Spleen (tissue), 11 donors: ENCODE results near the gene ANO4. TPM values are rescaled to one million over a fixed set of nuclear protein-coding genes. Genes with fewer than 3 reads are reported as not detected.
"Not testable (repeated sequence)": the region's sequence is repeated elsewhere in the genome, so short reads cannot be mapped to it uniquely, and the experiment has no call there.

ENCODE experiments used
- DNase-seq: peaks from one replicate; pipeline ENCODE4 v3.0.0-alpha.2; 2020
- H3K27ac ChIP-seq, 8 donors: fragments of 200-600 bp; sonication (generic) in 7 of 8; 1 replicate in 4 of 8; 2 replicates in 4 of 8; pipeline versions ENCODE4 v1.5.0 to v1.8.0; 2016 to 2021; ENCODE audit warnings: inconsistent platforms in 4 of 8, mild to moderate bottlenecking in 4 of 8, moderate library complexity in 1 of 8
- H3K27me3 ChIP-seq, 7 donors: fragments of 200-600 bp; sonication (generic) in 6 of 7; replicated peaks in 1 of 7; 1 replicate in 4 of 7; 2 replicates in 3 of 7; pipeline versions ENCODE4 v1.5.0 to v1.8.0; 2016 to 2021; ENCODE audit warnings: inconsistent platforms in 3 of 7, mild to moderate bottlenecking in 1 of 7
- H3K36me3 ChIP-seq, 6 donors: fragments of 200-600 bp; sonication (generic) in 5 of 6; 1 replicate in 4 of 6; 2 replicates in 2 of 6; pipeline versions ENCODE4 v1.5.0 to v1.8.0; 2016 to 2021; ENCODE audit warnings: inconsistent platforms in 2 of 6
- H3K4me1 ChIP-seq, 6 donors: fragments of 200-600 bp; sonication (generic) in 5 of 6; 1 replicate in 3 of 6; 2 replicates in 3 of 6; pipeline versions ENCODE4 v1.5.0 to v1.8.0; 2016 to 2021; ENCODE audit warnings: inconsistent platforms in 3 of 6
- H3K4me3 ChIP-seq, 8 donors: fragments of 200-600 bp; sonication (generic) in 7 of 8; 1 replicate in 4 of 8; 2 replicates in 4 of 8; pipeline versions ENCODE4 v1.5.0 to v1.8.0; 2016 to 2021; ENCODE audit warnings: inconsistent platforms in 4 of 8, mild to moderate bottlenecking in 4 of 8, moderate library complexity in 2 of 8
- H3K9me3 ChIP-seq, 8 donors: fragments of 200-600 bp; sonication (generic) in 7 of 8; 1 replicate in 4 of 8; 2 replicates in 4 of 8; pipeline versions ENCODE4 v1.5.0 to v1.8.0; 2016 to 2021; ENCODE audit warnings: inconsistent platforms in 4 of 8
- CTCF ChIP-seq, 11 experiments: fragments of 200-600 bp in 7 of 11; fragments of 450-650 bp in 4 of 11; sonication (generic) in 4 of 11; IDR thresholded peaks in 8 of 11; conservative IDR thresholded peaks in 3 of 11; 1 replicate in 7 of 11; 2 replicates in 4 of 11; pipeline versions ENCODE4 v1.4.0 to v1.8.0; 2016 to 2021; ENCODE audit warnings: antibody characterized with exemption in 11 of 11, inconsistent platforms in 4 of 11, mild to moderate bottlenecking in 1 of 11
- POLR2A ChIP-seq, 3 donors: fragments of 450-650 bp; IDR thresholded peaks; one replicate each; pipeline ENCODE4 v1.5.1; 2017; ENCODE audit warnings: antibody characterized with exemption in 3 of 3, mild to moderate bottlenecking in 1 of 3
- POLR2AphosphoS5 ChIP-seq, 3 donors: sonication (generic); formaldehyde crosslinking; IDR thresholded peaks; one replicate each; pipeline ENCODE4 v1.5.1; 2017; ENCODE audit warnings: antibody characterized with exemption in 3 of 3
- WGBS, 5 donors: extraction: QIAGEN DNeasy Blood & Tissue Kit in 3 of 5; methylation state at CpG; one replicate each; pipeline versions ENCODE4 v1.1.5 to v1.1.7; 2013 to 2018; 5-methylcytosine and 5-hydroxymethylcytosine counted together
- intact Hi-C: fragments of 100-400 bp; cut with DNase I; formaldehyde crosslinking; loops from one replicate; pipeline ENCODE4 v1.15.0; 2023; ENCODE audit warnings: low total_unique reads
- polyA plus RNA-seq, 3 donors: library from polyadenylated mRNA; stranded (reverse); fragments of 200-250 nt; gene quantifications; one replicate each; pipeline ENCODE4 v1.2.1, GENCODE V29; 2013
- total RNA-seq, 7 donors: library from RNA; depleted of rRNA in 3 of 7; stranded (reverse); fragments of >200 nt in 3 of 7; fragmentation: NEBNext Ultra II Directional in 4 of 7; extraction: Animal tissue kit (Norgen Biotek cat#: 25700) in 4 of 7; gene quantifications; one replicate each; pipeline versions ENCODE4 v1.1.0 to v1.2.1, GENCODE V29; 2016 to 2021
- donor health status: healthy with polysubstance abuse.
- donor health status: DM: no; HTN: no; CAD: no; lungs with moderate emphysema.
- donor health status: DM: no; HTN: no; CAD: no.
- donor health status: Bipolar disorder and iron deficiency.
- donor health status: healthy.
- donor health status: DM: no; HTN: no; CAD: no.
- donor health status: DM: yes; HTN: yes; CAD: no.

ANO4 gene
- total and polyA plus RNA-seq, 10 donors: 0.42 TPM; not detected in 9

- 64 to 85% (median 81%) methylated on average over 4 of the region's 4 CpGs for WGBS, 5 donors
- Histone ChIP-seq H3K9me3 (peaks cover 0 to 5% (median 0%) of the 10 kb centered on the region in 8 donors), H3K4me1 (no peaks in the 10 kb centered on the region), H3K4me3 (no peak overlapping the region), H3K27me3 (no peaks in the 10 kb centered on the region), H3K36me3 (no peaks in the 10 kb centered on the region), H3K27ac (no peak overlapping the region)
- intact Hi-C loops: no loop called here
- DNase-seq: no peak
- TF ChIP-seq POLR2A (IDR thresholded peaks at IDR 0.05) (no peak), POLR2AphosphoS5 (IDR thresholded peaks at IDR 0.05) (no peak), CTCF (IDR thresholded peaks at IDR 0.05 in 8 of 11, conservative IDR thresholded peaks at IDR 0.05 in 3 of 11) (no peak)
These were observed 133.2 kb downstream of the ANO4 start for GRCh38 chr12:100927826-100928225.

- Histone ChIP-seq H3K4me3 (no peak overlapping the region), H3K27me3 (no peaks in the 10 kb centered on the region), H3K36me3 (no peaks in the 10 kb centered on the region), H3K9me3 (peaks cover 0 to 8% (median 0%) of the 10 kb centered on the region in 8 donors), H3K4me1 (no peaks in the 10 kb centered on the region), H3K27ac (no peak overlapping the region)
- TF ChIP-seq CTCF (IDR thresholded peaks at IDR 0.05 in 8 of 11, conservative IDR thresholded peaks at IDR 0.05 in 3 of 11) (no peak), POLR2A (IDR thresholded peaks at IDR 0.05) (no peak), POLR2AphosphoS5 (IDR thresholded peaks at IDR 0.05) (no peak)
- intact Hi-C loops: no loop called here
- no peak for DNase-seq
- 62 to 81% (median 72%) methylated on average over 2 of the region's 2 CpGs for WGBS, 5 donors
These were observed 138.0 kb downstream of the ANO4 start for GRCh38 chr12:100932571-100932970.

- WGBS, 5 donors: 27 to 46% (median 37%) methylated on average over 1 of the region's 1 CpG
- H3K36me3 ChIP-seq, intact Hi-C loops, H3K9me3 ChIP-seq, DNase-seq, H3K4me3 ChIP-seq, H3K27me3 ChIP-seq, H3K27ac ChIP-seq, H3K4me1 ChIP-seq: not testable (repeated sequence)
These were observed 139.0 kb downstream of the ANO4 start for GRCh38 chr12:100933531-100933930.

GRCh38 chr12:100935929-100936328 is 141.4 kb downstream of the ANO4 start:
- no peak overlapping the region for H3K4me3 ChIP-seq
- no peak for DNase-seq
- 65 to 88% (median 77%) methylated on average over 1 of the region's 1 CpG for WGBS, 5 donors
- H3K27me3 ChIP-seq: no peaks in the 10 kb centered on the region
- intact Hi-C loops: no loop called here
- H3K36me3 ChIP-seq: no peaks in the 10 kb centered on the region
- no peaks in the 10 kb centered on the region for H3K4me1 ChIP-seq
- no peak overlapping the region for H3K27ac ChIP-seq
- H3K9me3 ChIP-seq: peaks cover 0 to 8% (median 0%) of the 10 kb centered on the region in 8 donors
- TF ChIP-seq POLR2A (IDR thresholded peaks at IDR 0.05) (no peak), POLR2AphosphoS5 (IDR thresholded peaks at IDR 0.05) (no peak), CTCF (IDR thresholded peaks at IDR 0.05 in 8 of 11, conservative IDR thresholded peaks at IDR 0.05 in 3 of 11) (no peak)

GRCh38 chr12:100936661-100937060 is 142.1 kb downstream of the ANO4 start:
- Histone ChIP-seq H3K9me3 (peaks cover 0 to 8% (median 0%) of the 10 kb centered on the region in 8 donors), H3K4me1 (no peaks in the 10 kb centered on the region), H3K36me3 (no peaks in the 10 kb centered on the region), H3K27me3 (no peaks in the 10 kb centered on the region), H3K4me3 (no peak overlapping the region), H3K27ac (no peak overlapping the region)
- DNase-seq: no peak
- intact Hi-C loops: no loop called here
- TF ChIP-seq CTCF (IDR thresholded peaks at IDR 0.05 in 8 of 11, conservative IDR thresholded peaks at IDR 0.05 in 3 of 11) (no peak), POLR2AphosphoS5 (IDR thresholded peaks at IDR 0.05) (no peak), POLR2A (IDR thresholded peaks at IDR 0.05) (no peak)
- 74 to 80% (median 76%) methylated on average over 5 of the region's 5 CpGs for WGBS, 5 donors
